Activated CD8-positive, alpha-beta memory T cell treated with anti-CD3 and anti-CD28 coated beads, Interleukin-2, amount 50 U/mL, for 24 hours (primary cell): ENCODE data around the gene SFTPB.
"Not testable (repeated sequence)": the region's sequence is repeated elsewhere in the genome, so short reads cannot be mapped to it uniquely, and the experiment has no call there.

Source experiments
- DNase-seq: peaks from one replicate; pipeline ENCODE4 v3.0.0-alpha.2; 2020; ENCODE audit errors: extremely low read depth

Gene SFTPB

DNA sequence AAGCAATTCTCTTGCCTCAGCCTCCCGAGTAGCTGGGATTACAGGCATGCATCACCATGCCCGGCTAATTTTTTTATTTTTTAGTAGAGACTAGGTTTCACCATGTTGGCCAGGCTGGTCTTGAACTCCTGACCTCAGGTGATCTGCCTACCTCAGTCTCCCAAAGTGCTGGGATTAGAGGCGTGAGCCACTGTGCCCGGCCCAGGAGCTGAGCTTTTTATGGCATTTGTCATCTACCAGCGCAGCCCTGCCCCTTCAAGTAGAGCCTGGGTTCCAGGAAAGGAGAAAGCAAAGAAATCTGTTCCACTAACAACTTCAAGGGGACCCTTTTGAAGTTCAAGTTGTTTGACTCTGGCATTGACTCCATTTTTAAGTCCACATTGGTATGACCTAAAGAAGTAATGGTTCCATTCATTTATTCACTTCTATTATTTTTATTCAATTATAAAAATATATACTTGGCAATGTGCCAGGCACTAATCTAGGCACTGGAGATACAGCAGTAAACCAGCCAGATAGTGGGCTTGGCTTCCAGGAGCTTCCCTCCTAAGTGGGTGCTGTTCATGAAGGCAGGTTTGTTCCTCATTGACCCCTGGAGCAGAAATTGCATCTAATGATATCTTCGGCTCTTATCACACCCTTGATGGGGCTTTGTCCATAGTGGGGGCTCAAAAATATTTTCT lies 8.0 kb upstream of the SFTPB start:
- no peak for DNase-seq

DNA sequence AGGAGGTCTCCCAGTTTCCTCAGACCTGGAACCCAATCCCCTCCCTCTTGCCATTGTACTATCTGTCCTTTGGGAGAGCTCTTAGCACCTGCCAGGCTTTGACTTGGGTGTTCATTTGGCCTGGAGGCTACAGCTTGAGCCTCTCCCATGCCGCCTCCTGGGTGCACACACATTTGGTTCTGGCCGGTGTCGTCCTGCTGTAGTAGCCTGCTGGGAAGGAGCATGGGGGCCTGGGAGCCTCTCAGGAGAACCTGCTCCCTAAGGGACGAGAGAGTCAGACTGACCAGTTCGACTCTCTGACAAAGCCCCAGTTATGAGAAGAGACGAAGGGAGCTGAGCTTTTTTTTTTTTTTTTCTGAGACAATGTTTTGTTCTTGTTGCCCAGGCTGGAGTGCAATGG lies 7.4 kb upstream of the SFTPB start:
- no peak for DNase-seq

GRCh38 chr2:85674417-85674816 lies 6.4 kb upstream of the SFTPB start:
- no peak for DNase-seq

GRCh38 chr2:85673716-85674375 lies 5.8 kb upstream of the SFTPB start:
- DNase-seq = no peak

DNA sequence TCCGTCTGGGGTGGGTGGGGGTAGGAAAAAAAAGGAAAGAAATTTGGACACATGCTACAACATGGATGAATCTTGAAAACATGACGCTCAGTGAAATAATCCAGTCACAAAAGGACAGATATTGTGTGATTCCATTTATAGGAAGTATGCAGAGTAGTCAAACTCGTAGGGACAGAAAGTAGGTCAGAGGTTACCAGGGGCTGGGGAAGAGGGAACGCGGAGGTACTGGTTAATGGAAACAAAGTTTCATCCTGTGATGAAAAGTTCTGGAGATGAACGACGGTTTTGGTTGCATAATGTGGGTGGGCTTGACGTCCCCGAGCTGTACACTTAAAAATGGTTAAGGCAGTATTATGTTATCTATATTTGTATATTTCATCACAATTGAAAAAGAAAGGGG lies 4.5 kb upstream of the SFTPB start:
- no peak for DNase-seq

- not testable (repeated sequence) for DNase-seq
Measured at GRCh38 chr2:85670416-85670815, 2.4 kb upstream of the SFTPB start.

DNA sequence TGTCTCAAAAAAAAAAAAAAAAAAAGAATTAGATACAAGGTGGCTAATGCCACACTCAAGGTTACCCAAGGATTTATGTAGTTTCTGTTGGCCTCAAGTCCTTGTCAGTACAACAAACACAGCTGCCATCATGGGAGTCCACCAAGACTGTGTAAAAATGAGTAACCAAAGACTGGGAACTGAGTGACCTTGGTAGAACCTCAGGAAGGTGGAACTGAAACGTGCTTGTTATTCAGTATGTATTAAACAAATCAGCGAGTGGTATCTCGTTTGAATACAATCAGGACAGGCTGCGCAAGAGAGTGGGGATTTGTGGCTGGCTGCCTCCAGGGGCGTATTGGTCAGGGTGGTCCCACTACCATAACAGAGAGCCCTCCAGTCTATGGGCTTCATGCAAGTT lies 1.6 kb upstream of the SFTPB start:
- no peak for DNase-seq

GRCh38 chr2:85668857-85669142 lies 801 bp upstream of the SFTPB start:
- DNase-seq = no peak

DNA sequence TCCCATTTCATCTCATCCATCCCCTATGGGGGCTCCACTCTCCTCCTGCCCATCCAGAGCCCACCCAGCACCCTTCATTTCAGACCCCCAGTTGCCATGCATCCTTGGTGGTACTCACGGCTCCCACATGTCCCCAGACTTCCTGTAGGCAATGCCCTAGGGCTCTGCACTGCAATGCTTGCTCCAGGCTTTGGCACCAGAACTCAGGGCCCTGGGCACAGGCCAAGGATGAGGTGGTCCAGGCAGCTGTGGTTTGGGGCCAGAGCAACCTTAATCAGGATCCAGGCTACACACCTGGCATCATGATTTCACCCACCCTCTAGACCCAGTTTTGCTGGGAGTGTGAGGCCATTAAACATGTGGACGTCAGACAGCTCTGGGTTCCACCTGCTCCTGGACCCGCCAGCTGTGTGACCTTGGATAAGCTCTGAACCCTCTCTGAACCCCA lies 414 bp downstream of the SFTPB start:
- DNase-seq = no peak

DNA sequence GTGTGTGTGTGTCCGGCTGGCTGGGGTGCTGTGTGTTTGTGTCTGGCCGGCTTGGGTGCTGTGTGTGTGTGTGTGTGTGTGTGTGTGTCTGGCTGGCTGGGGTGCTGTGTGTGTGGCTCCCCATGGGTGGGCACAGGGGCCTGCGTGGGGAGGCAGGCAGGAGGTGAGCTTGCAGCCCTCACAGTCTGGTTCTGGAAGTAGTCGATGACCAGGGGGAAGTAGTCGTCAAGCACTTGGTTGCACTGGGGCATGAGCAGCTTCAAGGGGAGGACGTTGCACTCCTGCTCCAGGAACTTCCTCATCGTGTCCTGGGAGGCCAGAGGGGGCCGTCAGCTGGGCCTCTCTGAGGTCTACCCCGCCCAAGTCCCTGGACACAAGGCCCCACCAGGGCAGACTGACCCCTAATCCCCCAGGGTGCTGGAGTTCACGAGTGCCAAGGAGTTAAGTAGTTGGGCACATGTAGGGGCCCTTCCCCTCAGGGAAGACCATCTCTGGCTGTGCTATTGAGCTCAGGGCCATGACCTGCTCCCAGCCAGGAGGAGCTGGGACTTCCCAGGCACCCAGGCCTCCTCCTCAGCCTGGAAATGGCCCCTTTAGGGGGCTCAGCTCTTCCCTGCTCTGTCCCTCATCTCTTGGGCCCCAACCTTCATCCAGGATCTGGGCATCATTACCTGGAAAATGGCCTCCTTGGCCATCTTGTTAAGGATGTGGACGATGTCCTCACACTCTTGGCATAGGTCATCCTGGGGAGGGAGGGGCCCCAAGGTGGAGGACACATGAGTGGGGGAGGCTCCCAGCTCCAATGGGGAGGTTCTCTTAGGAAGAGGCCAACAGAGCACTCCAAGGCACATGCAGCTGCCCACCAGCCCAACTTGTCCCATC lies 1.3 kb downstream of the SFTPB start:
- DNase-seq = no peak

DNA sequence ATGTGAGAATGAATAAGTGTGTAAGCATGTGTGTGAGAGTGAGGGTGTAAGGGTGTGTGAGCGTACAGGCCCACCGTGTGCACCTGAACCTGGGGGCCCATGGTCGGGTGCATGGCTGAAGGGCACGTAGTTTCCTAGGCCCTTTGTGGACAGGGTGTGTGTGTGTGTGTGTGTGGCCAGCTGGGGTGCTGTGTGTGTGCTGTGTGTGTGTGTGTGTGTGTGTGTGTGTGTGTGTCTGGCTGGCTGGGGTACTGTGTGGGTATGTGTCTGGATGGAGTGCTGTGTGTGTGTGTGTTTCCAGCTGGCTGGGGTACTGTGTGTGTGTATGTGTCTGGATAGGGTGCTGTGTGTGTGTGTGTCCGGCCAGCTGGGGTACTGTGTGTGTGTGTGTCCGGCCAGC lies 2.0 kb downstream of the SFTPB start:
- no peak for DNase-seq

DNA sequence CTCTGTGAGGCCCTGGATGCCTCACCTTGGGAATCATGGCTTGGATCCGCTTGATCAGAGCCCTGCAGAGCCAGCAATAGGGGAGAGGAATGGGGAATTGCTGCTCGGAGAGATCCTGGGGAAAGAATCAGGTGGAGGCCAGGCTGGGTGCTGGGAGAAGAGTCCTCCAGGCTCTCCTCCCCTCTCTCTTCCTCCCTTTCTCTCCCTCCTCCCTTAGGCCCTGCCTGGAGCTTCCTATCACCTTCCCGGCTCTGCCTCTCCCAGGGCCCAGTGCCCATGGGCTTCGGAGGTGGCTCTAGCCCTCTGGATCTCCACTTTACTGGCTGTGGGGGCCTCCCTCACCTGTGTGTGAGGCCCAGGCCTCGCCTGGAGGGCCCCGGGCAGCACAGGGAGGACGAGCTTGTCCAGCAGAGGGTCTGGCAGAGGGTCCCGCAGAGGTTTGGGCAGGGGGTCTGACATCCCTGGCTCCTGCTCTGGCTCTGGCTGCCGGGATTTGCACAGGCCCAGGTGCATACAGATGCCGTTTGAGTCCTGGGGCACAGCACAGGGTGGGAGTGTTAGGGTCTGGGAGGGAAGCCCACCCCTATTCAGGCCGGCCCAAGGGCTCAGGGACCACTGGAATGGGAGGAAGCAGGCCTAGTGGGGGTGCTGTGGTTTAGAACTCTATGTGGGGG lies 2.6 kb downstream of the SFTPB start:
- DNase-seq = no peak

DNA sequence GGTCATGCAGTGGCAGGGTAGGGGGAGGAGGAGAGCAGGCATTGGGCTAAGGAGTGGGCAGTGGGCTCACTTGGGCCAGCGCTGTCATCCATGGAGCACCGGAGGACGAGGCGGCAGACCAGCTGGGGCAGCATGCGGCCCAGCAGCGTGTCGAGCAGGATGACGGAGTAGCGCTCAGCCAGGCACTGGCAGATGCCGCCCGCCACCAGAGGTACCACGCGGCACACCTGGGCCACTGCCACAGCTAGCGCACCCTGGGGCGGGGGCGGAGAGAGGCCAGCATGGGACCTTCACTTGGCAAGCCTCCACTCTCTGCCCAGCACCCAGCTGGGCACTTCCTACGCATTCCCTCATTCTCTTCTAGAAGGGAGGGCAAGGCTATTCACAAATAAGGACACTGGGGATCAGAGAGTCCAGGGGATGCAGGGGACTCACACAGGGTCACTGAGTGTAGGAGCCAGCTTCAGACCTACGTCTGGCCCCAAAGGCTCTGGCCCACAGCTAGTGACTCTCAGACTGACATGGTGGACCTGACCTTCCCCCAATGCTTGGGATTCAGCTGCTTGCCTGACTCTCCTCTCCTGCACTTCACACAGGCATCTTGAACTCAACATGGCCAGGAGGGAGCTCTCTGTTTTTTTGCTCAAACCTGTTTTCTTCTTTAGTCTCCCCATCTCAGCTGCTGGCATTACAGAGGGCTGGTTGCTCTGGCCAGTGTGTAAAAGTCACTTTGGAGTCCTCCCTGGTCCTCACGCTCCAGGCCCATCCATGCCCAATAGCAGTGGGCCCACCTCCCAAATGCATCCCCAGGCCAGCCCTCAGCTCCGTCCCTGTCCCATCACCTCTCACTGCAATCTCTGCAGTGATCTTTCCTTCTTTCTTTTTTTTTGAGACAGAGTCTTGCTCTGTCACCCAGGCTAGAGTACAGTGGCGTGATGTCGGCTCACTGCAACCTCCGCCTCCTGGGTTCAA lies 4.1 kb downstream of the SFTPB start:
- no peak for DNase-seq

GRCh38 chr2:85662899-85663593 lies 5.0 kb downstream of the SFTPB start:
- DNase-seq = no peak

GRCh38 chr2:85661139-85661858 lies 6.7 kb downstream of the SFTPB start:
- DNase-seq = no peak

- DNase-seq = no peak
Measured at GRCh38 chr2:85660725-85661124, 7.3 kb downstream of the SFTPB start.

DNA sequence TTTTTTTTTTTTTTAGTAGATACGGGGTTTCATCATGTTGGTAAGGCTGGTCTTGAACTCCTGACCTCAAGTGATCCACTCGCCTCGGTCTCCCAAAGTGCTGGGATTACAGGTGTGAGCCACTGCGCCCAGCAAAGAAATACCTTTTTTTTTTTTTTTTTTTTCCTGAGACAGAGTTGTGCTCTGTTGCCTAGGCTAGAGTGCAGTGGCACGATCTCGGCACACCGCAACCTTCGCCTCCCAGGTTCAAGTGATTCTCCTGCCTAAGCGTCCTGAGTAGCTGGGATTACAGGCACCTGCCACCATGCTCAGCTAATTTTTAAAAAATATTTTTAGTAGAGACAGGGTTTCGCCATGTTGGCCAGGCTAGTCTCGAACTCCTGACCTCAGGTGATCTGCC lies 7.7 kb downstream of the SFTPB start:
- not testable (repeated sequence) for DNase-seq

DNA sequence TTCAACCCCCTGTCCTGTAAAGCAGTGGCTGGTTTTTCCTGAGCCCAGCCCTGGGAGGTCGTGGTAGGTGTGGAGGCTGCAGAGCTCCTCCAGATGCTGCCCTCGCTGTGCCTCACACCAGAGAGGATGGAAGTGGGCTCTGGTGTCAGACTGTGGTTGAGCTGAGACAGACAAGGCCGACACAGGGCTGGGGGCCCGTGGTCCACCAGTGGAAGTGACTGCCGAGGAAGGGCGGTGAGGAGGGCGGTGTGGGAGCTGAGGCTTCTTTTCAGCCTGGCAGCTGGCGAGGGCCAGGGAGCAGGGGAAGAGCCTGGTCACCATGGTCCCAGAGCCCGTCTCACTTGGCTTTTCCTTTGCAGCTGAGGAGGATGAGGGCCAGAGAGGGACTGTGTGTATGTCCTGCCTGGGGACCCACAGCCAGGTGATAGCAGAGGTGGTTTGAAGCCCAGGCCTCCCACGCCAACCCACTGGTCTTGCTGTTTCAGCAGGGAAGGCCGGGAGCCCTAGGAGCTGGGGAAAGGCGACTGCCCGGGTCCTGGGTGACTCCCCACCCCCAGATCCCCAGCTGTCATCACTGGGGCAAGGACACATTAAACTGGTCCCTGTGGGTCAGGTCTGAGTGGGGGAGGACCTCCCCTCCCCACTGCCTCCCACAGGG lies 8.5 kb downstream of the SFTPB start:
- DNase-seq = no peak

GRCh38 chr2:85657399-85657798 lies 10.6 kb downstream of the SFTPB start:
- DNase-seq = not testable (repeated sequence)
